ENCODE measurements around the gene EEPD1.

DNA sequence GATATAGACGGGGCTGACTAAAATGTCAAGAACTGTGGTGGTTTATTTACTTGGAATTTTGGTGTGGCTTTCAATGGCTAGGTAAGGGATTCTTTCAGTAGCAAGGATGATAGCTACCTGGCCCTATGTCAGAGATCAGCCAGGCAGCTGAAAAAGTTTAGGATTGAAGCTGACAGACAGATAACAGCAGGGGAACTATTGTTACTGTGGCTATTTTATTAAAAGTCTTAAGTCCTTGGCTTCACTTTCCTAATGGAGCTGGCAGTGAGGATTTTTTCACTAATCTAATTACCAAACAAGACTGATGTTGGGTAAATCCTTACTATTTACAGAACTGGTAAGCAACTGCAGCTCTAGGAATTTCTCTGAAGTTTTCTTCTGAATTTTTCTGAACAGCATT, 164.2 kb downstream of the EEPD1 start:
- TF ChIP-seq, protein P1, sequence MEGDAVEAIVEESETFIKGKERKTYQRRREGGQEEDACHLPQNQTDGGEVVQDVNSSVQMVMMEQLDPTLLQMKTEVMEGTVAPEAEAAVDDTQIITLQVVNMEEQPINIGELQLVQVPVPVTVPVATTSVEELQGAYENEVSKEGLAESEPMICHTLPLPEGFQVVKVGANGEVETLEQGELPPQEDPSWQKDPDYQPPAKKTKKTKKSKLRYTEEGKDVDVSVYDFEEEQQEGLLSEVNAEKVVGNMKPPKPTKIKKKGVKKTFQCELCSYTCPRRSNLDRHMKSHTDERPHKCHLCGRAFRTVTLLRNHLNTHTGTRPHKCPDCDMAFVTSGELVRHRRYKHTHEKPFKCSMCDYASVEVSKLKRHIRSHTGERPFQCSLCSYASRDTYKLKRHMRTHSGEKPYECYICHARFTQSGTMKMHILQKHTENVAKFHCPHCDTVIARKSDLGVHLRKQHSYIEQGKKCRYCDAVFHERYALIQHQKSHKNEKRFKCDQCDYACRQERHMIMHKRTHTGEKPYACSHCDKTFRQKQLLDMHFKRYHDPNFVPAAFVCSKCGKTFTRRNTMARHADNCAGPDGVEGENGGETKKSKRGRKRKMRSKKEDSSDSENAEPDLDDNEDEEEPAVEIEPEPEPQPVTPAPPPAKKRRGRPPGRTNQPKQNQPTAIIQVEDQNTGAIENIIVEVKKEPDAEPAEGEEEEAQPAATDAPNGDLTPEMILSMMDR (IDR thresholded peaks at IDR 0.05): no peak
- TF ChIP-seq POLR2AphosphoS5 (IDR thresholded peaks at IDR 0.05) (no peak), POLR2A (IDR thresholded peaks at IDR 0.05) (no peak)
